Esophagus squamous epithelium (tissue), 5 donors: ENCODE measurements around the gene PIEZO1. TPM values are rescaled to one million over a fixed set of nuclear protein-coding genes. Genes with fewer than 3 reads are reported as not detected.
"Not testable (repeated sequence)": the region's sequence is repeated elsewhere in the genome, so short reads cannot be mapped to it uniquely, and the experiment has no call there.

Experiments
- DNase-seq: peaks from one replicate; lab custom pipeline; 2025; lab: John Stamatoyannopoulos, UW
- H3K27ac ChIP-seq, 4 donors: fragments of 200-600 bp; sonication (generic); one replicate each; pipeline ENCODE4 v1.5.1; 2016 to 2019; ENCODE audit warnings: mild to moderate bottlenecking in 1 of 4
- H3K27me3 ChIP-seq, 4 donors: fragments of 200-600 bp; sonication (generic); 1 replicate in 3 of 4; 2 replicates in 1 of 4; pipeline versions ENCODE4 v1.5.1 to v1.6.0; 2017 to 2021; ENCODE audit warnings: antibody characterized with exemption in 1 of 4
- H3K36me3 ChIP-seq, 3 donors: fragments of 200-600 bp; sonication (generic); one replicate each; pipeline ENCODE4 v1.5.1; 2016 to 2019
- H3K4me1 ChIP-seq, 3 donors: fragments of 200-600 bp; sonication (generic); one replicate each; pipeline ENCODE4 v1.5.1; 2017 to 2019
- H3K4me3 ChIP-seq, 4 donors: fragments of 200-600 bp; sonication (generic); 1 replicate in 3 of 4; 2 replicates in 1 of 4; pipeline ENCODE4 v1.5.1; 2016 to 2019; ENCODE audit warnings: mild to moderate bottlenecking in 2 of 4, moderate library complexity in 1 of 4
- H3K9me3 ChIP-seq, 3 donors: fragments of 200-600 bp; sonication (generic); one replicate each; pipeline ENCODE4 v1.5.1; 2016 to 2019
- CTCF ChIP-seq, 6 experiments: fragments of 450-650 bp in 4 of 6; fragments of 200-600 bp in 2 of 6; sonication (generic) in 2 of 6; IDR thresholded peaks; one replicate each; pipeline ENCODE4 v1.5.1; 2016 to 2019; ENCODE audit warnings: antibody characterized with exemption in 6 of 6, mild to moderate bottlenecking in 4 of 6, moderate library complexity in 4 of 6
- POLR2A ChIP-seq, 4 donors: fragments of 450-650 bp; IDR thresholded peaks; one replicate each; pipeline ENCODE4 v1.6.1; 2017; ENCODE audit warnings: antibody characterized with exemption in 4 of 4, mild to moderate bottlenecking in 4 of 4, moderate library complexity in 3 of 4
- WGBS, 2 donors: methylation state at CpG; one replicate each; pipeline ENCODE4 v1.1.5; 2018; 5-methylcytosine and 5-hydroxymethylcytosine counted together
- intact Hi-C: fragments of 100-400 bp; cut with DNase I; formaldehyde crosslinking; loops from one replicate; pipeline ENCODE4 v1.15.0; 2022
- total RNA-seq, 4 donors: library from RNA; depleted of rRNA; stranded (reverse); fragments of >200 nt; gene quantifications; one replicate each; pipeline ENCODE4 v1.1.0, GENCODE V29; 2016
- donor health status: DM: yes; HTN: yes; CAD: no.

The PIEZO1 gene
- total RNA-seq, 4 donors from 2014 or later: 46.0 to 131 (median 103) TPM

- H3K36me3 ChIP-seq: peaks cover 6 to 78% (median 11%) of the 10 kb centered on the region in 3 donors
These were observed 39.4 kb upstream of the PIEZO1 start for GRCh38 chr16:88824256-88825077.

DNA sequence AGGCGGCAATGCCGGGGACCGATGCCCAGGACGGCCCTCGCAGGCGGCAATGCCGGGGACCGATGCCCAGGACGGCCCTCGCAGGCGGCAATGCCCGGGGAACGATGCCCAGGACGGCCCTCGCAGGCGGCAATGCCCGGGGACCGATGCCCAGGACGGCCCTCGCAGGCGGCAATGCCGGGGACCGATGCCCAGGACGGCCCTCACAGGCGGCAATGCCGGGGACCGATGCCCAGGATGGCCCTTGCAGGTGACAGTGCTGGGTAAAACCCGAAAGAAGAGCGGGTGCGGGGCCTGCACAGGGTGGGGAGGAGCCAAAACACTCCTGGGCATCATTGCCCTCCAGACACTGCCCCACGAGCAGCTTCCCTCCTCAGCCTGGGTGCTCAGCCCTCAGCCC, 38.6 kb upstream of the PIEZO1 start:
- H3K4me3 ChIP-seq, H3K9me3 ChIP-seq, H3K27me3 ChIP-seq, DNase-seq, H3K27ac ChIP-seq, intact Hi-C loops: not testable (repeated sequence)
- Histone ChIP-seq H3K36me3 (peaks cover 6 to 71% (median 11%) of the 10 kb centered on the region in 3 donors), H3K4me1 (peaks cover 0 to 20% (median 9%) of the 10 kb centered on the region in 3 donors)
- WGBS, 2 donors: 86 to 95% methylated on average over 2 of the region's 31 CpGs

More at GRCh38 chr16:88824256-88825077, 39.4 kb upstream of the PIEZO1 start:
- Histone ChIP-seq H3K4me3 (no peak overlapping the region), H3K9me3 (no peaks in the 10 kb centered on the region), H3K27me3 (no peaks in the 10 kb centered on the region), H3K4me1 (peaks cover 0 to 21% (median 9%) of the 10 kb centered on the region in 3 donors), H3K27ac (no peak overlapping the region)
- DNase-seq: no peak
- intact Hi-C loops: loop anchor here (5.0 kb wide), 1 partner anchor 393 kb away; the partner anchor contains the start of gene ZNF778
- TF ChIP-seq CTCF (IDR thresholded peaks at IDR 0.05) (no peak), POLR2A (IDR thresholded peaks at IDR 0.05) (no peak)
- WGBS, 2 donors: 83 to 94% methylated on average over 9 to 15 of the region's 33 CpGs

DNA sequence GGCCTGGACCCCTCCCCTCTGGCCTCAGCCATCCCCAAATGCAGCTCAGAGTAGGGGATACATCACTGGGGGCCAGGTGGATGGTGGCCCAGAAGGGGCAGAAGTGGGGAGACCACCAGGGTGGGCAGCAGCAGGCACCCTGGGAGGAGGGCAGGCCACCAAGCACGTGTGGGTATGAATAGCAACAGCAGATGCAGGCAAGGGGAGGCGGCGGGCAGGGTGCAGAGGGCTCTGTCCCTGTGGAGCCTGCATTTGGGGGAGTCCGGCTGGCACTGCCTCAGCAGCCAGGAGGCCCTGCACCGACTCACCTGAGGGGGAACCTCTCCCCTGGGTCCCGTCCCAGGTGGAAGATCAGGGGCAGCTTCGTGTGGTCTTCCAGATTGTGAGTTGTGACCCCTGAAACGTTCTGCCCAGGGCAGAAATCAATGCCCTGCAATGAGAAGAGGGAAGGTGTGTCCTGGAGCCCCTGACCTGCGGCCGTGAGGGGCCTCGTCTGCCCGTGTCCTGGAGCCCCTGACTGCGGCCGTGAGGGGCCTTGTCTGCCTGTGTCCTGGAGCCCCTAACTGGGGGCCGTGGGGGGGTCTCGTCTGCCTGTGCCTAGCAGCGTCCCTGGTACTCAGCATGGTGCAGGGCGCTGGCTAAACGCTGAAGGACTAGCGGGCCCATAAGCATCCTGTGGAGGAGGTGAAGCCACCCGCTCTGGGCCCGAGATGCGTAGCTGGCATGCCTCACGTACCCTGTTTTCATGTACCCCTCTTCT, 37.4 kb upstream of the PIEZO1 start:
- no peaks in the 10 kb centered on the region for H3K9me3 ChIP-seq
- no peak overlapping the region for H3K4me3 ChIP-seq
- no peak for DNase-seq
- no peaks in the 10 kb centered on the region for H3K27me3 ChIP-seq
- WGBS, 2 donors: 83% methylated on average over 4 of the region's 24 CpGs; no CpG with 5 or more reads in 1 of the 2 donors
- H3K36me3 ChIP-seq: peaks cover 6 to 59% (median 11%) of the 10 kb centered on the region in 3 donors
- TF ChIP-seq CTCF (IDR thresholded peaks at IDR 0.05) (no peak), POLR2A (IDR thresholded peaks at IDR 0.05) (no peak)
- peaks cover 0 to 22% (median 9%) of the 10 kb centered on the region in 3 donors for H3K4me1 ChIP-seq
- H3K27ac ChIP-seq: no peak overlapping the region
- intact Hi-C loops: no loop called here

- 87 to 91% methylated on average over 5 to 8 of the region's 22 CpGs for WGBS, 2 donors
- intact Hi-C loops: no loop called here
These were observed 36.3 kb upstream of the PIEZO1 start for GRCh38 chr16:88821168-88821850.

More at GRCh38 chr16:88821168-88821850, 36.3 kb upstream of the PIEZO1 start:
- no peak for DNase-seq
- TF ChIP-seq CTCF (IDR thresholded peaks at IDR 0.05) (no peak), POLR2A (IDR thresholded peaks at IDR 0.05) (no peak)
- H3K27me3 ChIP-seq: no peaks in the 10 kb centered on the region
- H3K4me3 ChIP-seq: no peak overlapping the region
- no peaks in the 10 kb centered on the region for H3K9me3 ChIP-seq
- no peak overlapping the region for H3K27ac ChIP-seq
- H3K36me3 ChIP-seq: peaks cover 6 to 48% (median 11%) of the 10 kb centered on the region in 3 donors
- H3K4me1 ChIP-seq: peaks cover 4 to 25% (median 10%) of the 10 kb centered on the region in 3 donors
